Measurements from ENCODE around the gene TWSG1.

DNA sequence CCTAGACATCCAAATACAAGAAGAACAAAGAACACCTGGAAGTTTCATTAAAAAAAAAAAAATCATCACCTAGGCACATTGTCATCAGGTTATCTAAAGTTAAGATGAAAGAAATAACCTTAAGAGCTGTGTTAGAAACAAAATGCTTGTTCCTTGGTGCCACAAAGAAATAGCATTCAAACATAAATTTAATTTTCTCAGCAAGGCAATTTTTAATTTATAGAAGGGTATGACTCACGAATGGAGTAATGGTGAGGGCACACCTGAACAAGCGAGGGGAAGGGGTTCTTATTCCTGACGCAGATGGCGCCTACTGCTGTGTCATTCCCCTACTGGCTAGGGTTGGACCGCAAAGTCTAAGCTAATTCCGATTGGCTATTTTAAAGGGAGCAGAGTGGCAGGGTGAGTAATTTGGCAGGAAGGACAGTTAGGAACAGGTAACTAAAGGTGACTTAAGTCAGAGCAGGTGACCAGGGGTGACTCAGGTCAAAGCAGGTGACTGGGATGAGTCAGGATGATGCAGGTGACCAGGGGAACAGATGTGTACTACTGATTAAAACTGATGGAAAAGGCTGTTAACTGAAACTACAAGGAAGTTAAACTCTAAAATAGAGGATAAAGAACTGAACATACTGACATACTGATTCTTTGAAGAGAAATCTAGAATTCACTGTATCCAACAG, 30.0 kb upstream of the TWSG1 start:
- TF ChIP-seq TCF12 (IDR thresholded peaks at IDR 0.05; ENCODE audit: low read depth) = no peak
- TF ChIP-seq EGR1 (IDR thresholded peaks at IDR 0.05) = no peak
- no peak for TF ChIP-seq REST (IDR thresholded peaks at IDR 0.05; ENCODE audit: low read depth)
- TF ChIP-seq USF1 (IDR thresholded peaks at IDR 0.05) = no peak
- no peak for TF ChIP-seq TAF1 (IDR thresholded peaks at IDR 0.05; ENCODE audit: low read depth)
- no peak for TF ChIP-seq CEBPB (IDR thresholded peaks at IDR 0.05)
- no peak for TF ChIP-seq YY1 (IDR thresholded peaks at IDR 0.05; ENCODE audit: low read depth)
- no peak for TF ChIP-seq NFIC (IDR thresholded peaks at IDR 0.05)

All from Ishikawa (cell line).